SIG-M5 treated with dmso at 0.1 percent for 504 hours (cell line): ENCODE measurements around the gene INF2.

Experiments used
- DNase-seq: peaks from one replicate; lab custom pipeline; 2025; ENCODE audit not compliant: unreplicated experiment; lab: John Stamatoyannopoulos, UW

Gene INF2

GRCh38 chr14:104700747-104701217 lies 11.4 kb downstream of the INF2 start:
- DNase-seq = no peak

- DNase-seq = no peak
Measured at GRCh38 chr14:104701383-104702076, 12.1 kb downstream of the INF2 start.

GRCh38 chr14:104702106-104702505 lies 12.7 kb downstream of the INF2 start:
- DNase-seq = no peak

- no peak for DNase-seq
Measured at GRCh38 chr14:104702673-104703072, 13.3 kb downstream of the INF2 start.

DNA sequence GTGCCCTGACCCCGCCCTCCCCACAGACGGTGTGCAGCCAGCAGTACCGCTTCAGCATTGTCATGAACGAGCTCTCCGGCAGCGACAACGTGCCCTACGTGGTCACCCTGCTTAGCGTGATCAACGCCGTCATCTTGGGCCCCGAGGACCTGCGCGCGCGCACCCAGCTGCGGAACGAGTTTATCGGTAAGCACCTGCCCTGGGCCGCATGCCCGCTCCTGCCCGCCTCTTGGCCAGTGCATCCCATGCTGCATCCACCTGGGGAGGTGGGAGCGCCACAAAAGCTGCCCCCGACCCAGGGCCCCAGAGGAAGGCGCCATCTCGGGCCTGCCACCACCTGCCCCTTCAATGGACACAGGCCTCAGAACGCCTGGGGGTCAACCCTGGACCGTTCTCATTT lies 13.9 kb downstream of the INF2 start:
- DNase-seq = no peak

GRCh38 chr14:104704252-104704651 lies 14.8 kb downstream of the INF2 start:
- DNase-seq = no peak

- DNase-seq = no peak
Measured at GRCh38 chr14:104705340-104706047, 16.1 kb downstream of the INF2 start.

GRCh38 chr14:104706733-104707607 lies 17.6 kb downstream of the INF2 start:
- DNase-seq = no peak

GRCh38 chr14:104707608-104708595 lies 18.5 kb downstream of the INF2 start:
- no peak for DNase-seq

GRCh38 chr14:104708606-104709268 lies 19.3 kb downstream of the INF2 start:
- peak; percentile 19 for DNase-seq

- DNase-seq = no peak
Measured at GRCh38 chr14:104709387-104710039, 20.1 kb downstream of the INF2 start.

GRCh38 chr14:104710071-104710735 lies 20.8 kb downstream of the INF2 start:
- no peak for DNase-seq

DNA sequence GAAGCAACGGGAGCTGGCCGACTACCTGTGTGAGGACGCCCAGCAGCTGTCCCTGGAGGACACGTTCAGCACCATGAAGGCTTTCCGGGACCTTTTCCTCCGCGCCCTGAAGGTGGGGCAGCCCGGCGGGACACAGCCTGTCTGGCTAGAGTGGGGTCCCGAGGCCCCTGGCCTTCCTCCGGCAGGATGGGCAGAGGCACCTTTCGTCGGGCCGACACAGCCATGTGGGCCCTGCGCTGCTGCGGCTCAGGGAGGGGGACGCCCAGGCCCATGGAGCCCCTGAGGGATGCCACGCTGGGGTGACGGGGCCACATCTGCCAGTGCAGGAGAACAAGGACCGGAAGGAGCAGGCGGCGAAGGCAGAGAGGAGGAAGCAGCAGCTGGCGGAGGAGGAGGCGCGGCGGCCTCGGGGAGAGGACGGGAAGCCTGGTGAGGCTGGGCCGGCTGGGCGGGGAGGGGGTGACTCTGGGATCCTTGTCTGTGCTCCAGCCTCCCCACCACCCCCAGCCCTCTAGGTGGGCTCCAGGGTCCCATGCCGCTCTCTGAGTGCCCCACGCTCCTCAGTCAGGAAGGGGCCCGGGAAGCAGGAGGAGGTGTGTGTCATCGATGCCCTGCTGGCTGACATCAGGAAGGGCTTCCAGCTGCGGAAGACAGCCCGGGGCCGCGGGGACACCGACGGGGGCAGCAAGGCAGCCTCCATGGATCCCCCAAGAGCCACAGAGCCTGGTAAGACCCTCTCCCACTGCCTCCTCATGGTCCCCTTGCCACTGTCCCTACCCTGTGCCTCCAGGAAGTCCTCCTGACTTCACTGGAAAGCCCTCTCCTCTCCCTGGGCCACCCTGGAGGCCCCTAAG lies 23.7 kb downstream of the INF2 start:
- no peak for DNase-seq

GRCh38 chr14:104714066-104714465 lies 24.6 kb downstream of the INF2 start:
- DNase-seq = no peak

- DNase-seq = no peak
Measured at GRCh38 chr14:104714681-104715080, 25.3 kb downstream of the INF2 start.

GRCh38 chr14:104715416-104715815 lies 26.0 kb downstream of the INF2 start:
- no peak for DNase-seq

- no peak for DNase-seq
Measured at GRCh38 chr14:104715871-104716270, 26.5 kb downstream of the INF2 start.

- DNase-seq = no peak
Measured at GRCh38 chr14:104717137-104717536, 27.7 kb downstream of the INF2 start.
